H1 (cell line): ENCODE measurements around the gene MYO15A. TPM values are rescaled to one million over a fixed set of nuclear protein-coding genes. Genes with fewer than 3 reads are reported as not detected.

Experiments used
- BRCA1 ChIP-seq: IDR thresholded peaks from 2 replicates; pipeline ENCODE4 v1.6.1; 2012; ENCODE audit warnings: low read depth, low read length, improper control_type of control experiment
- CHD2 ChIP-seq: IDR thresholded peaks from 2 replicates; pipeline ENCODE4 v1.6.1; 2012; ENCODE audit warnings: low read length, improper control_type of control experiment
- CHD7 ChIP-seq: fragments of 300-600 bp; sonication (generic); IDR thresholded peaks from 2 replicates; pipeline ENCODE4 v1.7.1; 2012; ENCODE audit warnings: low read length, moderate library complexity, mild to moderate bottlenecking, inconsistent platforms; ENCODE audit not compliant: insufficient replicate concordance
- CTCF ChIP-seq, 3 experiments: IDR thresholded peaks; 1 replicate in 2 of 3; 2 replicates in 1 of 3; pipeline versions ENCODE4 v1.5.1 to v1.6.1; 2011; ENCODE audit warnings: low read length in 3 of 3, mild to moderate bottlenecking in 3 of 3, inconsistent platforms in 2 of 3, low read depth in 1 of 3, moderate library complexity in 1 of 3; ENCODE audit not compliant: insufficient read depth in 1 of 3; ENCODE audit errors: control extremely low read depth in 1 of 3
- RAD21 ChIP-seq, 2 experiments: IDR thresholded peaks in 1 of 2; conservative IDR thresholded peaks in 1 of 2; 2 replicates each; pipeline ENCODE4 v1.6.1; 2011; ENCODE audit warnings: low read depth in 2 of 2, low read length in 2 of 2, improper control_type of control experiment in 1 of 2, inconsistent platforms in 1 of 2, mild to moderate bottlenecking in 1 of 2, moderate library complexity in 1 of 2
- SAP30 ChIP-seq: fragments of 300-600 bp; sonication (generic); IDR thresholded peaks from 2 replicates; pipeline ENCODE4 v1.7.1; 2012; ENCODE audit warnings: low read length, moderate library complexity, mild to moderate bottlenecking, inconsistent platforms; ENCODE audit not compliant: insufficient read depth, insufficient replicate concordance
- SP1 ChIP-seq: IDR thresholded peaks from 2 replicates; pipeline ENCODE4 v1.6.1; 2011; ENCODE audit warnings: low read depth, low read length
- SP4 ChIP-seq: IDR thresholded peaks from 2 replicates; pipeline ENCODE4 v1.6.1; 2012; ENCODE audit warnings: low read length, inconsistent platforms
- TBP ChIP-seq: IDR thresholded peaks from 2 replicates; pipeline ENCODE4 v1.6.1; 2011; ENCODE audit warnings: low read depth, low read length, improper control_type of control experiment
- polyA plus RNA-seq, 7 experiments: library from polyadenylated mRNA; depleted of rRNA in 3 of 7; stranded (reverse) in 5 of 7; unstranded in 2 of 7; fragments of >200 nt in 5 of 7; fragments of 200-250 nt in 2 of 7; gene quantifications; 1 replicate in 5 of 7; 2 replicates in 1 of 7; 4 replicates in 1 of 7; pipeline versions ENCODE4 v1.2.1 to v1.2.3, GENCODE V29; 2011 to 2013; ENCODE audit warnings: missing spikeins in 2 of 7, mixed read lengths in 2 of 7
- total RNA-seq: library from RNA; stranded (reverse); fragmentation: NEBNext Ultra II Directional; extraction: Animal tissue kit (Norgen Biotek cat#: 25700); gene quantifications from 2 replicates; pipeline ENCODE4 v1.2.1, GENCODE V29; 2021

The MYO15A gene
- total and polyA plus RNA-seq, 2 of the 8 experiments (the other 6 are each of a cell fraction or from before 2014, with no cell fraction given) = 1.6 to 4.2 TPM

- TF ChIP-seq CHD7 = no peak
- no peak for TF ChIP-seq SP4
- no peak for TF ChIP-seq SP1
- TF ChIP-seq RAD21 (IDR thresholded peaks at IDR 0.05 in 1 of 2, conservative IDR thresholded peaks at IDR 0.05 in 1 of 2; ENCODE audit: low read depth in 2 of 2, low read length in 2 of 2) = no peak
- no peak for TF ChIP-seq BRCA1
- TF ChIP-seq SAP30 = no peak
- no peak for TF ChIP-seq TBP
- no peak for TF ChIP-seq CHD2
- TF ChIP-seq CTCF (IDR thresholded peaks at IDR 0.05; ENCODE audit: control extremely low read depth in 1 of 3, insufficient read depth in 1 of 3, low read depth in 1 of 3, low read length in 3 of 3) = no peak
Observed at GRCh38 chr17:18201108-18201507, 92.6 kb downstream of the MYO15A start (continued).
